Upper lobe of left lung (tissue), 6 donors: ENCODE data around the gene LDAF1. TPM values are rescaled to one million over a fixed set of nuclear protein-coding genes. Genes with fewer than 3 reads are reported as not detected.
"Not testable (repeated sequence)": the region's sequence is repeated elsewhere in the genome, so short reads cannot be mapped to it uniquely, and the experiment has no call there.

Experiments used
- ATAC-seq, 2 donors: fragments of 200-7000 bp; cut with Tn5 transposase; one replicate each; pipeline ENCODE4 v1.9.1; 2022; ENCODE audit warnings: mild to moderate bottlenecking in 2 of 2, moderate library complexity in 2 of 2; ENCODE audit not compliant: low FRiP score in 2 of 2
- DNase-seq, 2 donors: peaks; one replicate each; pipeline ENCODE4 v3.0.0-alpha.2; 2019 to 2020
- H3K27ac ChIP-seq, 4 donors: fragments of 200-600 bp; sonication (generic); one replicate each; pipeline ENCODE4 v1.5.1; 2016 to 2019
- H3K27me3 ChIP-seq, 4 donors: fragments of 200-600 bp; sonication (generic); one replicate each; pipeline ENCODE4 v1.5.1; 2017 to 2019
- H3K36me3 ChIP-seq, 4 donors: fragments of 200-600 bp; sonication (generic); one replicate each; pipeline ENCODE4 v1.5.1; 2016 to 2019
- H3K4me1 ChIP-seq, 4 donors: fragments of 200-600 bp; sonication (generic); one replicate each; pipeline ENCODE4 v1.5.1; 2018 to 2019
- H3K4me3 ChIP-seq, 4 donors: fragments of 200-600 bp; sonication (generic); one replicate each; pipeline ENCODE4 v1.5.1; 2017 to 2019; ENCODE audit warnings: mild to moderate bottlenecking in 2 of 4, moderate library complexity in 1 of 4
- H3K9me3 ChIP-seq, 4 donors: fragments of 200-600 bp; sonication (generic); one replicate each; pipeline ENCODE4 v1.5.1; 2018 to 2019
- EP300 ChIP-seq, 4 donors: sonication (generic); formaldehyde crosslinking; IDR thresholded peaks; one replicate each; pipeline ENCODE4 v1.5.1; 2017; ENCODE audit warnings: antibody characterized with exemption in 4 of 4, control low read depth in 2 of 4
- POLR2A ChIP-seq, 4 donors: fragments of 450-650 bp; IDR thresholded peaks; one replicate each; pipeline ENCODE4 v1.5.1; 2016 to 2017; ENCODE audit warnings: antibody characterized with exemption in 4 of 4, mild to moderate bottlenecking in 2 of 4
- POLR2AphosphoS5 ChIP-seq, 2 donors: sonication (generic); formaldehyde crosslinking; IDR thresholded peaks; one replicate each; pipeline ENCODE4 v1.5.1; 2017; ENCODE audit warnings: antibody characterized with exemption in 2 of 2
- WGBS, 2 donors: methylation state at CpG; one replicate each; pipeline ENCODE4 v1.1.5; 2017 to 2018; 5-methylcytosine and 5-hydroxymethylcytosine counted together
- total RNA-seq, 6 donors: library from RNA; depleted of rRNA in 4 of 6; stranded (reverse); fragments of >200 nt in 4 of 6; gene quantifications; one replicate each; pipeline versions ENCODE4 v1.1.0 to v1.2.1, GENCODE V29; 2016 to 2021
- TF ChIP-seq, protein P1 (sequence below), 6 experiments: fragments of 450-650 bp in 4 of 6; fragments of 200-600 bp in 2 of 6; sonication (generic) in 2 of 6; IDR thresholded peaks; one replicate each; pipeline ENCODE4 v1.5.1; 2016 to 2019; ENCODE audit warnings: antibody characterized with exemption in 6 of 6
- donor health status: DM: no; HTN: no; CAD: no; lungs with moderate emphysema.
- donor health status: DM: no; HTN: yes; CAD: no; lungs with severe emphysema.

LDAF1 gene
- total RNA-seq, result 10 to 100 TPM; 16.8 to 52.7 (median 39.1) TPM

DNA sequence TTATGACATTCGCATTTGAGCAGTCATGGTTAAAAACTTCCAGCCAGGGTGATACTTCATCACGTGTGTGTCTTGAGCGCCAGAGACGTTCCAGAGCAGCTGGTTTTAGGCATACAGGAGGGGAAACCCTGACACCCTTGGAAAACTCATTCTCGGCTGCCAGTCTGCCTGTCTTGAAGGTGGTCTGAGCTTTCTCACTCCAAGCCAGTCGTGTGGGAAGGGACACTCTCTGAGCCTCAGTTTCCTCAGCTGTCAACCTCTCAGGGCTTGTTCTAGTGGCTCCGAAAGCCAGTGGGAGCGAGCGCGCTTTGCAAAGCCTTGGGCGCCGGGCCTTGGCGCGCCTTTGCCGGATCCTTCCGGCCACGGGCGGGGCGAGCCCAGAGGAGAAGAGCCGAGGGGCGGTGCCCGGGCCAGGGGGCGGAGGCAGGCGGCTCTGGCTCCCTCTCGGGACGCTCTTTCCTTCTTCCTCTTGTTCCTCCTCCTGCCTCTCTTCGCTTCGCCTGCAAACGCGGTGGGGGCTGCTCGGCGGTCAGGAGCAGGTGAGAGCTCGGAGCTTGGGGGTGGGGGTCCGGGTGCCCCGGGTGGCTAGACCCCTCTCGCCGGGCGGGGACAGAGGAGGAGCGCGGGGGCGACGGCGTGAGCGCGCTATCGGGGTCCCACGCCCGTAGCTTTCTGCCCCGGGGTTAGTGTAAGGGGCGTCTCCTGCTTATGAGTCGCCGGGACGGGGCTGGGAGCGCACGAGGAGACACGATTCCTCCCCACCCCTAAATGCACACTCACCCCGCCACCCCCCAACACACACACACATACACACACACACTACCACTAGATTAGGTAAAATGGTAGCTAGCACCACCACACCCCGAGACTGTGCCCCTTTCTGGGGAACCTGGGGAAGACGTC, at the start of gene LDAF1:
Gene LDAF1, plus strand, starts transcription at position 467 of the 903 bp plus-strand sequence. CDS start 2,509 bp downstream, outside the sequence.
- TF ChIP-seq POLR2A (IDR thresholded peaks at IDR 0.05) (peak in 1 of 4 donors; percentile 63), POLR2AphosphoS5 (IDR thresholded peaks at IDR 0.05) (peak; percentile 23 to 62), EP300 (IDR thresholded peaks at IDR 0.05) (no peak)
- peak; percentile 95 to 97 for ATAC-seq
- H3K27ac ChIP-seq, result peak within 1 kb of the TSS; percentile 75 to 90 (median 81)
- no peaks in the 10 kb centered on the region for H3K27me3 ChIP-seq
- peaks cover 0 to 14% (median 4%) of the 10 kb centered on the region in 4 donors for H3K36me3 ChIP-seq
- peaks cover 17 to 43% (median 21%) of the 10 kb centered on the region in 4 donors for H3K4me1 ChIP-seq
- 0 to 3% methylated on average over 14 to 52 of the region's 59 CpGs for WGBS, 2 donors
- H3K4me3 ChIP-seq, result peak within 1 kb of the TSS; percentile 77 to 94 (median 88)
- no peaks in the 10 kb centered on the region for H3K9me3 ChIP-seq
- peak; percentile 90 to 97 for DNase-seq

DNA sequence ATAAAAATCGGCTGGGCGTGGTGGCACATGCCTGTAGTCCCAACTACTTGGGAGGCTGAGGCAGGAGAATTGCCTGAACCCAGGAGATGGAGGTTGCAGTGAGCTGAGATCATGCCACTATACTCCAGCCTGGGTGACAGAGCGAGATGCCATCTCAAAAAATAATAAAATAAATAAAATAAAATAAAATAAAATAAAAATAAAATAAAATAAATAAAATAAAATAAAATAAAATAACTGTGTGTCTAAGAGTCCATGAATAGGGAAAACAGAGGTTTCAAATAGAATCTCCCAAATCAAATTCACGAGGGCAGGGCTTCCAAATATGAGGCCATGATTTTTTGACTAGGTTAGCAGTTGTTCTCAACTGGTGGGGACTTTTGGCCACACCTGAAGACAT, 42.9 kb upstream of the LDAF1 start:
- H3K27me3 ChIP-seq, ATAC-seq, H3K4me1 ChIP-seq, H3K9me3 ChIP-seq, H3K27ac ChIP-seq, H3K36me3 ChIP-seq, H3K4me3 ChIP-seq, DNase-seq: not testable (repeated sequence)
- WGBS, 2 donors, result 96 to 100% methylated on average over 4 of the region's 4 CpGs

DNA sequence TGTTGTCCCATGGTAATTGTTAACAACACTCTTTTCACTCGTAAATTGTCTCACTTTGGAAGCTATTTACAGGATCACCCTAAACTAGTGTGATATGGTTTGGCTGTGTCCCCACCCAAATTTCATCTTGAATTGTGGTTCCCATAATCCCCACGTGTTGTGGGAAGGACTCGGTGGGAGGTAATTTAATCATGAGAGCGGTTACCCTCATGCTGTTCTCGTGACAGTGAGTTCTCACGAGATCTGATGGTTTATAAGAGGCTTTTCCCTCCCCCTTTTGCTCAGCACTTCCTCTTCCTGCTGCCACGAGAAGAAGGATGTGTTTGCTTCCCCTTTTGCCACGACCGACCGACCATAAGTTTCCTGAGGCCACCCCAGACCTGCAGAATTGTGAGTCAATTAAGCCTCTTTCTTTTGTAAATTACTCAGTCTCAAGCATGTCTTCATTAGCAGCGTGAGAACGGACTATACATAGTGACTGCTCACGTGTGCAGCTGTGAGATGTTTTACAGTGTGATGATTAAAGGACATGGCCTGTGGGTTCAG, 42.3 kb upstream of the LDAF1 start:
- H3K9me3 ChIP-seq, result no peaks in the 10 kb centered on the region

DNA sequence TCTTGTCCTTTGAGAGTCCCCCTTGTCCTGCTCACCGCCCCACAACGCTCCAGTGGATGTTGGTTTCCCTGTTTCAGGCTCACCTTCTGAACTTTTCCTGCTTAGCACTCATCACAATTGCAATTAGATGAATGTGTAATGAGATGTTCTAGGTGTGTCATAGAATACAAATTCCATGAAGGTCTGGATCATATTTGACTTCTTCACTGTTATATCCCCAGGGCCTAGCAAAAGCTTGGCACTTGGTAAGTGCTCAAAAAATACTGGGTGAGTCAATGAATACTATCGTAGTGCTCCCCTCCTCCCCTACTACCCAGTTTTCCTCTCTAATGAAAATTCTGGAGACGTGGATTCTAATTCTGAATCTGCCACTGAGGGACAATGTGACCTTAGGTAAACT, 40.9 kb upstream of the LDAF1 start:
- DNase-seq (no peak), ATAC-seq (no peak)
- Histone ChIP-seq H3K27me3 (no peaks in the 10 kb centered on the region), H3K4me3 (no peak overlapping the region), H3K9me3 (no peaks in the 10 kb centered on the region), H3K4me1 (no peaks in the 10 kb centered on the region), H3K36me3 (no peaks in the 10 kb centered on the region), H3K27ac (no peak overlapping the region)
- 94 to 96% methylated on average over 4 of the region's 4 CpGs for WGBS, 2 donors
- TF ChIP-seq EP300 (IDR thresholded peaks at IDR 0.05), result no peak
- no peak for TF ChIP-seq POLR2AphosphoS5 (IDR thresholded peaks at IDR 0.05)
- TF ChIP-seq, protein P1, sequence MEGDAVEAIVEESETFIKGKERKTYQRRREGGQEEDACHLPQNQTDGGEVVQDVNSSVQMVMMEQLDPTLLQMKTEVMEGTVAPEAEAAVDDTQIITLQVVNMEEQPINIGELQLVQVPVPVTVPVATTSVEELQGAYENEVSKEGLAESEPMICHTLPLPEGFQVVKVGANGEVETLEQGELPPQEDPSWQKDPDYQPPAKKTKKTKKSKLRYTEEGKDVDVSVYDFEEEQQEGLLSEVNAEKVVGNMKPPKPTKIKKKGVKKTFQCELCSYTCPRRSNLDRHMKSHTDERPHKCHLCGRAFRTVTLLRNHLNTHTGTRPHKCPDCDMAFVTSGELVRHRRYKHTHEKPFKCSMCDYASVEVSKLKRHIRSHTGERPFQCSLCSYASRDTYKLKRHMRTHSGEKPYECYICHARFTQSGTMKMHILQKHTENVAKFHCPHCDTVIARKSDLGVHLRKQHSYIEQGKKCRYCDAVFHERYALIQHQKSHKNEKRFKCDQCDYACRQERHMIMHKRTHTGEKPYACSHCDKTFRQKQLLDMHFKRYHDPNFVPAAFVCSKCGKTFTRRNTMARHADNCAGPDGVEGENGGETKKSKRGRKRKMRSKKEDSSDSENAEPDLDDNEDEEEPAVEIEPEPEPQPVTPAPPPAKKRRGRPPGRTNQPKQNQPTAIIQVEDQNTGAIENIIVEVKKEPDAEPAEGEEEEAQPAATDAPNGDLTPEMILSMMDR (IDR thresholded peaks at IDR 0.05), result no peak
- TF ChIP-seq POLR2A (IDR thresholded peaks at IDR 0.05), result no peak

More for the DNA sequence above, 42.3 kb upstream of the LDAF1 start:
- TF ChIP-seq, protein P1 (IDR thresholded peaks at IDR 0.05), result no peak
- TF ChIP-seq POLR2A (IDR thresholded peaks at IDR 0.05) (no peak), EP300 (IDR thresholded peaks at IDR 0.05) (no peak), POLR2AphosphoS5 (IDR thresholded peaks at IDR 0.05) (no peak)
- Histone ChIP-seq H3K27ac (no peak overlapping the region), H3K4me1 (no peaks in the 10 kb centered on the region), H3K36me3 (no peaks in the 10 kb centered on the region), H3K27me3 (no peaks in the 10 kb centered on the region), H3K4me3 (no peak overlapping the region)
- 46 to 51% methylated on average over 13 of the region's 13 CpGs for WGBS, 2 donors
- DNase-seq (no peak), ATAC-seq (no peak)

DNA sequence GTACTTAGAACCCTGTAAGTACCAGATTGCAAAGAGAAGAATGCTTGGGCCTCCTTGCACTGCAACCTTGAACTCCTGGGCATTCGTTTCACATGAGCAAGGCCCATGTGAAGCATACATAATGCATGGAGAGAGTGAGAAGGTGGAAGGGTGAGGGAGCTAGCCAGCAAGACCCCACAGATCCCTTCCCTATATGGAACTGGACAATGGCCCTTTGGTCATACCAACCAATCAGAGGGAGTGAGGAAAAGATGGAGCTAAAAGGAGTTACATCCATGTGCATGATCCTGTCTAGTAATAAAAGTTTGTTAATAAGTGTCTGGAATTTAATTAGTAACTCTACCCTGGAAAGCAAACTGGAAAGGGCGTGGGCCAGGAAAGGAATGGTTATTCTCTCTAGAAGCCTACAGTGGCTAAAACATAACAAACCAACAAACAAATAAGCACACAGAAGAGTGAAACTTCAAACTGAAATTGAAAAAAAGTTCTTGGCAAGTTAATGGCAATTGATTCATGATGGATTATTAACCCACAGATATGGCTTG, 37.4 kb upstream of the LDAF1 start:
- Histone ChIP-seq H3K9me3 (no peaks in the 10 kb centered on the region), H3K4me3 (no peak overlapping the region), H3K4me1 (no peaks in the 10 kb centered on the region), H3K27ac (no peak overlapping the region), H3K36me3 (no peaks in the 10 kb centered on the region), H3K27me3 (no peaks in the 10 kb centered on the region)
- TF ChIP-seq, protein P1 (IDR thresholded peaks at IDR 0.05), result no peak
- TF ChIP-seq EP300 (IDR thresholded peaks at IDR 0.05) (no peak), POLR2AphosphoS5 (IDR thresholded peaks at IDR 0.05) (no peak), POLR2A (IDR thresholded peaks at IDR 0.05) (no peak)
- no peak for ATAC-seq
- WGBS, 2 donors, result 77% methylated on average over 2 of the region's 2 CpGs
- DNase-seq, result no peak
